GM23338 (cell line): Measurements from ENCODE around the gene FAM120AOS.

Experiments
- CREB1 ChIP-seq: fragments of 250-450 bp; sonication (Bioruptor Pico); IDR thresholded peaks from 2 replicates; pipeline ENCODE4 v1.5.0; 2020; ENCODE audit warnings: low read depth, mild to moderate bottlenecking, moderate library complexity
- EZH2 ChIP-seq: fragments of 200-600 bp; sonication (generic); IDR thresholded peaks from one replicate; pipeline ENCODE4 v1.8.0; 2017; ENCODE audit warnings: antibody characterized with exemption, mild to moderate bottlenecking, low read depth; ENCODE audit not compliant: unreplicated experiment
- EZH2phosphoT487 ChIP-seq: fragments of 200-600 bp; sonication (generic); IDR thresholded peaks from one replicate; pipeline ENCODE4 v1.8.1; 2018; ENCODE audit warnings: antibody characterized with exemption; ENCODE audit not compliant: unreplicated experiment
- JUNB ChIP-seq: IDR thresholded peaks from one replicate; pipeline ENCODE4 v1.6.1; 2016; ENCODE audit warnings: antibody characterized with exemption; ENCODE audit not compliant: unreplicated experiment
- NANOG ChIP-seq: IDR thresholded peaks from 2 replicates; pipeline ENCODE4 v1.6.1; 2016; ENCODE audit warnings: antibody characterized with exemption, borderline replicate concordance
- POLR2AphosphoS5 ChIP-seq: IDR thresholded peaks from 2 replicates; pipeline ENCODE4 v1.6.1; 2016; ENCODE audit warnings: antibody characterized with exemption, low read depth
- REST ChIP-seq: IDR thresholded peaks from one replicate; pipeline ENCODE4 v1.6.1; 2018; ENCODE audit warnings: antibody characterized with exemption; ENCODE audit not compliant: unreplicated experiment
- TF ChIP-seq, protein P1 (sequence below), 2 experiments: fragments of 200-600 bp in 1 of 2; sonication (generic) in 1 of 2; conservative IDR thresholded peaks; 2 replicates each; pipeline versions ENCODE4 v1.5.1 to v1.6.1; 2016 to 2017; ENCODE audit warnings: antibody characterized with exemption in 2 of 2, low read depth in 2 of 2, mild to moderate bottlenecking in 2 of 2, moderate library complexity in 1 of 2
- TF ChIP-seq, protein P2 (sequence below): fragments of 250-450 bp; sonication (Bioruptor Pico); IDR thresholded peaks from 2 replicates; pipeline ENCODE4 v1.5.0; 2020; ENCODE audit warnings: mild to moderate bottlenecking, moderate library complexity

GRCh38 chr9:93477397-93477796 is 24.0 kb upstream of the FAM120AOS start:
- TF ChIP-seq, protein P1, sequence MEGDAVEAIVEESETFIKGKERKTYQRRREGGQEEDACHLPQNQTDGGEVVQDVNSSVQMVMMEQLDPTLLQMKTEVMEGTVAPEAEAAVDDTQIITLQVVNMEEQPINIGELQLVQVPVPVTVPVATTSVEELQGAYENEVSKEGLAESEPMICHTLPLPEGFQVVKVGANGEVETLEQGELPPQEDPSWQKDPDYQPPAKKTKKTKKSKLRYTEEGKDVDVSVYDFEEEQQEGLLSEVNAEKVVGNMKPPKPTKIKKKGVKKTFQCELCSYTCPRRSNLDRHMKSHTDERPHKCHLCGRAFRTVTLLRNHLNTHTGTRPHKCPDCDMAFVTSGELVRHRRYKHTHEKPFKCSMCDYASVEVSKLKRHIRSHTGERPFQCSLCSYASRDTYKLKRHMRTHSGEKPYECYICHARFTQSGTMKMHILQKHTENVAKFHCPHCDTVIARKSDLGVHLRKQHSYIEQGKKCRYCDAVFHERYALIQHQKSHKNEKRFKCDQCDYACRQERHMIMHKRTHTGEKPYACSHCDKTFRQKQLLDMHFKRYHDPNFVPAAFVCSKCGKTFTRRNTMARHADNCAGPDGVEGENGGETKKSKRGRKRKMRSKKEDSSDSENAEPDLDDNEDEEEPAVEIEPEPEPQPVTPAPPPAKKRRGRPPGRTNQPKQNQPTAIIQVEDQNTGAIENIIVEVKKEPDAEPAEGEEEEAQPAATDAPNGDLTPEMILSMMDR (conservative IDR thresholded peaks at IDR 0.05; ENCODE audit: low read depth in 2 of 2), result no peak
- TF ChIP-seq NANOG (no peak), POLR2AphosphoS5 (no peak), EZH2 (no peak), CREB1 (CRISPR knock-in tag) (no peak), REST (no peak), JUNB (no peak), EZH2phosphoT487 (no peak)
- TF ChIP-seq, protein P2, sequence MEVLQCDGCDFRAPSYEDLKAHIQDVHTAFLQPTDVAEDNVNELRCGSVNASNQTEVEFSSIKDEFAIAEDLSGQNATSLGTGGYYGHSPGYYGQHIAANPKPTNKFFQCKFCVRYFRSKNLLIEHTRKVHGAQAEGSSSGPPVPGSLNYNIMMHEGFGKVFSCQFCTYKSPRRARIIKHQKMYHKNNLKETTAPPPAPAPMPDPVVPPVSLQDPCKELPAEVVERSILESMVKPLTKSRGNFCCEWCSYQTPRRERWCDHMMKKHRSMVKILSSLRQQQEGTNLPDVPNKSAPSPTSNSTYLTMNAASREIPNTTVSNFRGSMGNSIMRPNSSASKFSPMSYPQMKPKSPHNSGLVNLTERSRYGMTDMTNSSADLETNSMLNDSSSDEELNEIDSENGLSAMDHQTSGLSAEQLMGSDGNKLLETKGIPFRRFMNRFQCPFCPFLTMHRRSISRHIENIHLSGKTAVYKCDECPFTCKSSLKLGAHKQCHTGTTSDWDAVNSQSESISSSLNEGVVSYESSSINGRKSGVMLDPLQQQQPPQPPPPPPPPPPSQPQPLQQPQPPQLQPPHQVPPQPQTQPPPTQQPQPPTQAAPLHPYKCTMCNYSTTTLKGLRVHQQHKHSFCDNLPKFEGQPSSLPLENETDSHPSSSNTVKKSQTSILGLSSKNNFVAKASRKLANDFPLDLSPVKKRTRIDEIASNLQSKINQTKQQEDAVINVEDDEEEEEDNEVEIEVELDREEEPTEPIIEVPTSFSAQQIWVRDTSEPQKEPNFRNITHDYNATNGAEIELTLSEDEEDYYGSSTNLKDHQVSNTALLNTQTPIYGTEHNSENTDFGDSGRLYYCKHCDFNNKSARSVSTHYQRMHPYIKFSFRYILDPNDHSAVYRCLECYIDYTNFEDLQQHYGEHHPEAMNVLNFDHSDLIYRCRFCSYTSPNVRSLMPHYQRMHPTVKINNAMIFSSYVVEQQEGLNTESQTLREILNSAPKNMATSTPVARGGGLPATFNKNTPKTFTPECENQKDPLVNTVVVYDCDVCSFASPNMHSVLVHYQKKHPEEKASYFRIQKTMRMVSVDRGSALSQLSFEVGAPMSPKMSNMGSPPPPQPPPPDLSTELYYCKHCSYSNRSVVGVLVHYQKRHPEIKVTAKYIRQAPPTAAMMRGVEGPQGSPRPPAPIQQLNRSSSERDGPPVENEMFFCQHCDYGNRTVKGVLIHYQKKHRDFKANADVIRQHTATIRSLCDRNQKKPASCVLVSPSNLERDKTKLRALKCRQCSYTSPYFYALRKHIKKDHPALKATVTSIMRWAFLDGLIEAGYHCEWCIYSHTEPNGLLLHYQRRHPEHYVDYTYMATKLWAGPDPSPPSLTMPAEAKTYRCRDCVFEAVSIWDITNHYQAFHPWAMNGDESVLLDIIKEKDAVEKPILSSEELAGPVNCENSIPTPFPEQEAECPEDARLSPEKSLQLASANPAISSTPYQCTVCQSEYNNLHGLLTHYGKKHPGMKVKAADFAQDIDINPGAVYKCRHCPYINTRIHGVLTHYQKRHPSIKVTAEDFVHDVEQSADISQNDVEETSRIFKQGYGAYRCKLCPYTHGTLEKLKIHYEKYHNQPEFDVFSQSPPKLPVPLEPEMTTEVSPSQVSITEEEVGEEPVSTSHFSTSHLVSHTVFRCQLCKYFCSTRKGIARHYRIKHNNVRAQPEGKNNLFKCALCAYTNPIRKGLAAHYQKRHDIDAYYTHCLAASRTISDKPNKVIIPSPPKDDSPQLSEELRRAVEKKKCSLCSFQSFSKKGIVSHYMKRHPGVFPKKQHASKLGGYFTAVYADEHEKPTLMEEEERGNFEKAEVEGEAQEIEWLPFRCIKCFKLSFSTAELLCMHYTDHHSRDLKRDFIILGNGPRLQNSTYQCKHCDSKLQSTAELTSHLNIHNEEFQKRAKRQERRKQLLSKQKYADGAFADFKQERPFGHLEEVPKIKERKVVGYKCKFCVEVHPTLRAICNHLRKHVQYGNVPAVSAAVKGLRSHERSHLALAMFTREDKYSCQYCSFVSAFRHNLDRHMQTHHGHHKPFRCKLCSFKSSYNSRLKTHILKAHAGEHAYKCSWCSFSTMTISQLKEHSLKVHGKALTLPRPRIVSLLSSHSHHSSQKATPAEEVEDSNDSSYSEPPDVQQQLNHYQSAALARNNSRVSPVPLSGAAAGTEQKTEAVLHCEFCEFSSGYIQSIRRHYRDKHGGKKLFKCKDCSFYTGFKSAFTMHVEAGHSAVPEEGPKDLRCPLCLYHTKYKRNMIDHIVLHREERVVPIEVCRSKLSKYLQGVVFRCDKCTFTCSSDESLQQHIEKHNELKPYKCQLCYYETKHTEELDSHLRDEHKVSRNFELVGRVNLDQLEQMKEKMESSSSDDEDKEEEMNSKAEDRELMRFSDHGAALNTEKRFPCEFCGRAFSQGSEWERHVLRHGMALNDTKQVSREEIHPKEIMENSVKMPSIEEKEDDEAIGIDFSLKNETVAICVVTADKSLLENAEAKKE (CRISPR knock-in tag), result no peak
